ENCODE data around the gene RNF169. TPM values are rescaled to one million over a fixed set of nuclear protein-coding genes. Genes with fewer than 3 reads are reported as not detected.

RNF169 gene
- total RNA-seq, 1 donor from 2014 or later = 19.8 TPM

GRCh38 chr11:74877132-74877531 is 128.5 kb downstream of the RNF169 start:
- DNase-seq (ENCODE audit: low spot score) = no peak

Other genes with a start within 250 kb of the RNF169 start
- gene POLD3, start 156.3 kb upstream of the RNF169 start, total RNA-seq = 17.2 TPM
- 312 TPM for gene CHRDL2, start 17.4 kb upstream of the RNF169 start, total RNA-seq
- 16.2 TPM for gene XRRA1, start 200.2 kb downstream of the RNF169 start, total RNA-seq
- gene SPCS2, start 200.4 kb downstream of the RNF169 start, total RNA-seq = 145 TPM
- gene NEU3, start 240.1 kb downstream of the RNF169 start, total RNA-seq = 8.1 TPM